Neural progenitor cell (in vitro differentiated cells): ENCODE data around the gene NPIPB2.

ENCODE experiments used
- EZH2 ChIP-seq: fragments of 200-600 bp; sonication (generic); IDR thresholded peaks from 2 replicates; pipeline ENCODE4 v1.6.1; 2017; ENCODE audit warnings: antibody characterized with exemption, mild to moderate bottlenecking, moderate library complexity
- TF ChIP-seq, protein P1 (sequence below): fragments of 200-600 bp; sonication (generic); IDR thresholded peaks from 2 replicates; pipeline ENCODE4 v1.5.1; 2017; ENCODE audit warnings: antibody characterized with exemption, mild to moderate bottlenecking

DNA sequence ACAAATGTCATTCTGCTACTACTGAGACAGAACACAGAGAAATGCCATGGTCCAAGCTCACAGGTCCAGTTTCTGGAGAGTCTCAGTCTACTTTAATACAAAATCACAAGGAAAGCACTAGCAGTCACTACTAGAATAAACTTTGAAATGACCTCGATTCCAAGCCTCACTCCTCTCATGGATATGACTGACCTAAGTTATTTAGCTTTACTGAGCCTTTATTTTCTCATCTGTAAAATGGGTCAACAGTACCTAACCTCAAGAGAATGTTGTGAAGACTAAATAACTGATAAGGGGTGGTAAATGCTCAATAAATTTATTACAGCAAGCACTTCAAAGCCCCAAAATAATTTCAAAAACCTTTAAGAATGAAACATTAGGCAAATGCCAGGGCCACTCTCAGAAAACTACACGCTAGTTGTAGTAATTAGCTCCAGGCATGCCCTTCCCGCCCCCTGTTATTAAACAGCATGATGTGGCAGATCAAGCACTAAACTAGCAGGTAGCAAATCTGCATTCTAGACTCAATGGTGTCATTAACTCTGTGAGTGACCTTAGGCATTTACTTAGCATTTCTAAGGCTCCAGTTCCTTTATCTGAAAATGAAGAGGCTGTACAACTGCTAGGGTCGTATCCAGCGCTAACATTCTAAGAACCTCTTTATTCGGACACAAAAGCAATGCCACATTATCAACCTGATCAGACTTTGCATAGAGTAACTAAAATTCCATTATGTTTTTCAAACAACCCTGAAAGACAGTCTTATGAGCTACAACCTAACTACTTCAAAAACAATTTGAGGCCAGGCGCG lies 34.5 kb downstream of the NPIPB2 start:
- TF ChIP-seq, protein P1, sequence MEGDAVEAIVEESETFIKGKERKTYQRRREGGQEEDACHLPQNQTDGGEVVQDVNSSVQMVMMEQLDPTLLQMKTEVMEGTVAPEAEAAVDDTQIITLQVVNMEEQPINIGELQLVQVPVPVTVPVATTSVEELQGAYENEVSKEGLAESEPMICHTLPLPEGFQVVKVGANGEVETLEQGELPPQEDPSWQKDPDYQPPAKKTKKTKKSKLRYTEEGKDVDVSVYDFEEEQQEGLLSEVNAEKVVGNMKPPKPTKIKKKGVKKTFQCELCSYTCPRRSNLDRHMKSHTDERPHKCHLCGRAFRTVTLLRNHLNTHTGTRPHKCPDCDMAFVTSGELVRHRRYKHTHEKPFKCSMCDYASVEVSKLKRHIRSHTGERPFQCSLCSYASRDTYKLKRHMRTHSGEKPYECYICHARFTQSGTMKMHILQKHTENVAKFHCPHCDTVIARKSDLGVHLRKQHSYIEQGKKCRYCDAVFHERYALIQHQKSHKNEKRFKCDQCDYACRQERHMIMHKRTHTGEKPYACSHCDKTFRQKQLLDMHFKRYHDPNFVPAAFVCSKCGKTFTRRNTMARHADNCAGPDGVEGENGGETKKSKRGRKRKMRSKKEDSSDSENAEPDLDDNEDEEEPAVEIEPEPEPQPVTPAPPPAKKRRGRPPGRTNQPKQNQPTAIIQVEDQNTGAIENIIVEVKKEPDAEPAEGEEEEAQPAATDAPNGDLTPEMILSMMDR = no peak
- TF ChIP-seq EZH2 = no peak
